GM12875 (cell line): ENCODE results near the gene EDA.

ENCODE experiments used
- H3K4me3 ChIP-seq: one replicate; pipeline ENCODE4 v1.5.1; 2011; ENCODE audit warnings: low read depth, low read length, control low read depth
- TF ChIP-seq, protein P1 (sequence below): IDR thresholded peaks from 2 replicates; pipeline ENCODE4 v1.5.1; 2011; ENCODE audit warnings: low read depth, mild to moderate bottlenecking, control low read depth, inconsistent platforms, low read length, moderate library complexity, borderline replicate concordance; ENCODE audit not compliant: insufficient read depth

EDA gene

DNA sequence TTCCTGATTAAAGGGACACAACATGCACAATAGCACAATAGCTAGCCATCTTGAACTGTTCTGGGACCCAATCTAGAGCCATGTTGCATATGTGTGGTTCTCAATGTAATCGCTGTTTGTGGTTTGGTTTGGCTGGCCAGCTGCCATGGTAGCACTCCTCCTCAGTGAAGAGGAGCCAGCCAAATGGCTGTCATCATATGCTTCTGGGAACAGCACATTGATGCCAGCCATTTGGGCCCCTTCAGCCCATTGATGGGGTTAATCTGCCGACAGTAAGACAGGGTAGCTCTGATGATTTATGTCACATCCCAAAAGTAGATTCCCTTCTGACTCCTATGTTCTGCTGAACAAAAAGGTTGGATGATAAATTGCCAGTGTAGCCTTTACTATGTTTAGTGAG lies 385.4 kb downstream of the EDA start:
- TF ChIP-seq, protein P1, sequence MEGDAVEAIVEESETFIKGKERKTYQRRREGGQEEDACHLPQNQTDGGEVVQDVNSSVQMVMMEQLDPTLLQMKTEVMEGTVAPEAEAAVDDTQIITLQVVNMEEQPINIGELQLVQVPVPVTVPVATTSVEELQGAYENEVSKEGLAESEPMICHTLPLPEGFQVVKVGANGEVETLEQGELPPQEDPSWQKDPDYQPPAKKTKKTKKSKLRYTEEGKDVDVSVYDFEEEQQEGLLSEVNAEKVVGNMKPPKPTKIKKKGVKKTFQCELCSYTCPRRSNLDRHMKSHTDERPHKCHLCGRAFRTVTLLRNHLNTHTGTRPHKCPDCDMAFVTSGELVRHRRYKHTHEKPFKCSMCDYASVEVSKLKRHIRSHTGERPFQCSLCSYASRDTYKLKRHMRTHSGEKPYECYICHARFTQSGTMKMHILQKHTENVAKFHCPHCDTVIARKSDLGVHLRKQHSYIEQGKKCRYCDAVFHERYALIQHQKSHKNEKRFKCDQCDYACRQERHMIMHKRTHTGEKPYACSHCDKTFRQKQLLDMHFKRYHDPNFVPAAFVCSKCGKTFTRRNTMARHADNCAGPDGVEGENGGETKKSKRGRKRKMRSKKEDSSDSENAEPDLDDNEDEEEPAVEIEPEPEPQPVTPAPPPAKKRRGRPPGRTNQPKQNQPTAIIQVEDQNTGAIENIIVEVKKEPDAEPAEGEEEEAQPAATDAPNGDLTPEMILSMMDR, result no peak

DNA sequence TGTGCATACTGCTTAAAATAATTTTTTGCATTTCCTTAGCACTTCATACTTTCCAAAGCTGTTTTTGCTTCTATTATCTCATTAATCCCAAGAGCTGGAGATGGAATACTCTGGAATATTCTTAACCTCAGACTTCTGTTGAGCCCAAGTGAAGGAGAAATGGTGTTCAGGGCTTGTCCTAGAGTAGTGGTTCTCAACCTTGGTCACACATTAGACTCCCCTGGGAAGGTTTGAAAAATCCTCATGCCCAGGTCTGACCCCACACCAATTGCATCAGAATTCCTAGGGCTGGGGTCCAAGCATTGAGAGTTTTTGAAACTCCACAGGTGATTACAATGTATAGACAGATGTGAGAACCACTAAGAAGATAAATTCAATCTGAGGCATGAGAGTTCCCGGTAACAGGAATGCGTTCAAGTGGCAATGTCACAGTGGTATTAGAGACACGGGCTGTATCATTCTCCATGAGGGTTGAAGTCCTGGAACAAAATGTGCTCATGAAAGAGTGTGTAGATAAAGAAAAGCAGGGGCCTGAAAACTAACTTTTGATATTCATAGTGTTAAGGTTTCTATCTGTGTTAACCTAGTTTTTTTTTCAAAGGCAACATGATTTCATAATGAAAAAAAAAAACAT lies 385.9 kb downstream of the EDA start:
- no peak overlapping the region for H3K4me3 ChIP-seq
- TF ChIP-seq, protein P1, result no peak

More for the DNA sequence above, 385.4 kb downstream of the EDA start:
- no peak overlapping the region for H3K4me3 ChIP-seq

DNA sequence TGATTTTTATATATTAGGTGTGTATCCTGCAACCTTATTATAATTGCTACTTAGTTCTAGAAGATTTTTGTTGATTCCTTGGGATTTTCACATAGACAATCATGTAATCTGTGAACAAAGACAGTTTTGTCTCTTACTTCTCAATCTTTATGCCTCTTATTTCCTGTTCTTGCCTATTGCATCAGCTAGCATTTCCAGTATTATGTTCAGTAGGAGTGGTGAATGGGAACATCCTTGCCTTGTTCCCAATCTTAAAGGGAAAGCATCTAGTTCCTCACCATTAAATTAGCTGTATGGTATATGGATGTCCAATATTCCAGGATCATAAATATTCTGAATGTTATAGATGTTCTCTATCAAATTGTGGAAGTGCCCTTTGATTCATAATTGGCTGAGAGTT lies 392.0 kb downstream of the EDA start:
- TF ChIP-seq, protein P1, result no peak
- H3K4me3 ChIP-seq, result no peak overlapping the region

DNA sequence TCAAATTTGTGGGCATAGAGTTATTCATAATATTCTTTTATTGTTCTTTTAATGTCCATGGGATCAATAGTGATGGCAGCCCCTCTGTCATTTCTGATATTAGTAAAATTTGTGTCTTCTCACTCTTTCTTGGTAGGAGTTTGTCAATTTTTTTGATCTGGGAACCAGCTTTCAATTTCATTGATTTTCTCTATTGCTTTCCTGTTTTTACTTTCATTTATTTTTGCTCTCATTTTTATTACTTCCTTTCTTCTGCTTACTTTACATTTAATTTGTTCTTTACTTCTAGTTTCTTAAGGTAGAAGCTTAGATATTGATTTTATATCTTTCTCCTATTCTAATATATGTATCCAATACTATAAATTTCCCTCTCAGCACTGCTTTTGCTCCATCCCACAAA lies 393.1 kb downstream of the EDA start:
- TF ChIP-seq, protein P1, result no peak
- no peak overlapping the region for H3K4me3 ChIP-seq

DNA sequence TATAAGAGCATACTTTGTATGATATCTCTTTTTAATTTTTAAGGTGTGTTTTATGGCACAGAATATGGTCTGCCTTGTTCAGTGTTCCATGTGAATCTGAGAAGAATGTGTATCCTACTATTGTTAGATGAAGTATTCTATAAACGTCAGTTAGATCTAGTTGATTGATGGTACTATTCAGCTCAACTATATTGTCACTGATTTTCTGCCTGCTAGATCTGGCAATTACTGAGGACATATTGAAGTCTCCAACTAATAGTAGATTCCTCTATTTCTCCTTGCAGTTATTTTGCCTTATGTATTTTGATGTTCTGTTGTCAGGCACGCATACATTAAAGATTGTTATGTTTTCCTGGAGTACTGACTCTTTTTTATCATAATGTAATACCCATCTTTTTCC lies 394.1 kb downstream of the EDA start:
- no peak overlapping the region for H3K4me3 ChIP-seq
- TF ChIP-seq, protein P1, result no peak

DNA sequence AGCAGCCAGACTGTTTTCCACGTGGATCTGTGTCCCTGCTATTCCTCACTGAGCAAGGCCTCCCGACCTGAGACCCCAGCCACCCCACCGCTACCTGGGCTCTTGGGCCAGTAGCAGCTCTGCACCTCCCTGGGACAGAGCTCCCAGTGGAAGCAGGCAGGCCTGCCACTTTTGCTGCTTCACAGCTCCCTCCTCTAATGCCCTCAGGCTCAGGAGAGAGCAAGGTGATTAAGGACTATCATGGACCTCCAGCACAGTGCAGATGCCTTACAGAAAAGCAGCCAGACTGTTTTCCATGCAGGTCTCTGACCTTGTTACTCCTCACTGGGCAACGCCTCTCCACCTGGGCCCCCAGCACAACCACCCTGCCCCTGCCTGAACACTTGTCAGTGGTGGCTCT lies 396.8 kb downstream of the EDA start:
- TF ChIP-seq, protein P1, result no peak

DNA sequence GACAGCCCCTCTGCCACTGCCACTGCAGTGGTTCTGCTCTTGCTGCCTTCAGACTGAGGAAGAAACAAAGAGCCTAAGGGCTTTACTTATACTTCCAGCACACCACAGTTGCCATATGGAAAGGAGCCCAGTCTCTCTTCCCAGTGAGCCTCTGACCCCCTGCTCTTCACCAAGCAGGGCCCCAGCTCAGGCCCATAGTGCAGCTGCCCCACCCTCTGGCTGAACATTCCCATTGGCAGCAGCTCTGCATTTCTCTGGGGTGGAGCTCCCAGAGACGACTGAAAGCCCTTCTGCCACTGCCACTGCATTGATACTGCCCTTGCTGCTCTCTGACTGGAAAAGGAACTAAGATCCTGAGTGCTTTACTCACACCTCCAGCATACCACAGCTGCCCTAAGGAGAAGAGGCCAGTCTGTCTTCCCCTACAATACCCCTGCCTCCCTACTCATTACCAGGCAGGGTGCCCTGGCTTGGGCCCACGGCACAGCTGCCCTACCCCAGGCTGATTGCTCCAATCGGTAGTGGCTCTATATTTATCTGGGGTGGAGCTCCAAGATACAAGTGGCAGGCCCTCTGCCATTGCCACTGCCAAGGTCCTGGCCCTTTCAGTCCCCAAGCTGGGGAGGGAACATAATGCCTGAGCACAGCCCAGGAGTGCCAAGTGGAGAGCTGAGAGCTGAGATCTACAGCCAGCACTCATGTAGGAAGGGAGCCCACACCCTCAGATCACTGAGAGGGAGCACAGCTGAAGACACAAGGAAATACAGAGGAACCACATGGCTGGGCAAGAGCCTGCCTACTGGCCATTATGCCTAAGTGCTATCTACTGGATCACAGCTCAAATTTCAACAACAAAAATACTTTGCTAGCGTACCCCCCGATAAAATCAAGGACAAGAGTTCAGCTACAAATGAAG lies 397.8 kb downstream of the EDA start:
- TF ChIP-seq, protein P1, result no peak
- no peak overlapping the region for H3K4me3 ChIP-seq

More for the DNA sequence above, 396.8 kb downstream of the EDA start:
- H3K4me3 ChIP-seq, result no peak overlapping the region
